BJ (cell line): ENCODE measurements around the gene INPP5A. TPM values are rescaled to one million over a fixed set of nuclear protein-coding genes. Genes with fewer than 3 reads are reported as not detected.

Experiments
- CTCF ChIA-PET: fragments of 350-600 bp; formaldehyde crosslinking; extraction: SDS; loops from one replicate; lab custom pipeline; 2021; ENCODE audit warnings: antibody characterized with exemption, inconsistent platforms; lab: Yijun Ruan, JAX
- POLR2A ChIA-PET: fragments of 300-600 bp; sonication (Branson Sonifier 250); formaldehyde crosslinking; extraction: SDS; loops from one replicate; lab custom pipeline; 2021; ENCODE audit warnings: antibody characterized with exemption; lab: Charles Lee
- DNase-seq: peaks from one replicate; pipeline ENCODE4 v3.0.0-alpha.2; 2011; ENCODE audit warnings: low read depth
- H3K27me3 ChIP-seq: 2 replicates; pipeline ENCODE4 v1.6.0; 2011; ENCODE audit warnings: low read length; ENCODE audit not compliant: control insufficient read depth, insufficient read depth
- H3K36me3 ChIP-seq: 2 replicates; pipeline ENCODE4 v1.5.1; 2011; ENCODE audit warnings: low read length; ENCODE audit not compliant: control insufficient read depth, insufficient read depth
- H3K4me3 ChIP-seq: 2 replicates; pipeline ENCODE4 v1.5.1; 2011; ENCODE audit warnings: low read depth, mild to moderate bottlenecking, control low read depth, low read length
- CTCF ChIP-seq: IDR thresholded peaks from 2 replicates; pipeline ENCODE4 v1.5.1; 2011; ENCODE audit warnings: low read depth, mild to moderate bottlenecking, control low read depth, inconsistent platforms, low read length, moderate library complexity; ENCODE audit not compliant: insufficient read depth
- polyA plus RNA-seq: library from polyadenylated mRNA; depleted of rRNA; stranded (reverse); fragments of >200 nt; gene quantifications from 2 replicates; pipeline ENCODE4 v1.2.3, GENCODE V29; 2011

INPP5A gene
- polyA plus RNA-seq, 1 experiment, result 60.1 TPM

GRCh38 chr10:132705943-132706342 is 168.4 kb downstream of the INPP5A start:
- no peak for DNase-seq

GRCh38 chr10:132706701-132707100 is 169.1 kb downstream of the INPP5A start:
- ChIA-PET POLR2A (no interaction called here), CTCF (interaction anchor here (1.4 kb wide), 1 partner anchor 52 kb away, joined by 3 read pairs; no protein-coding TSS in a partner anchor)
- no peaks in the 10 kb centered on the region for H3K27me3 ChIP-seq
- no peak for TF ChIP-seq CTCF
- no peak for DNase-seq
- H3K36me3 ChIP-seq, result peaks cover 20% of the 10 kb centered on the region
- no peak overlapping the region for H3K4me3 ChIP-seq

More at GRCh38 chr10:132705943-132706342, 168.4 kb downstream of the INPP5A start:
- Histone ChIP-seq H3K4me3 (no peak overlapping the region), H3K27me3 (no peaks in the 10 kb centered on the region), H3K36me3 (peaks cover 23% of the 10 kb centered on the region)
- CTCF ChIA-PET, result interaction anchor here (1.4 kb wide), 1 partner anchor 51 kb away, joined by 3 read pairs; no protein-coding TSS in a partner anchor
- no peak for TF ChIP-seq CTCF
- POLR2A ChIA-PET, result no interaction called here

DNA sequence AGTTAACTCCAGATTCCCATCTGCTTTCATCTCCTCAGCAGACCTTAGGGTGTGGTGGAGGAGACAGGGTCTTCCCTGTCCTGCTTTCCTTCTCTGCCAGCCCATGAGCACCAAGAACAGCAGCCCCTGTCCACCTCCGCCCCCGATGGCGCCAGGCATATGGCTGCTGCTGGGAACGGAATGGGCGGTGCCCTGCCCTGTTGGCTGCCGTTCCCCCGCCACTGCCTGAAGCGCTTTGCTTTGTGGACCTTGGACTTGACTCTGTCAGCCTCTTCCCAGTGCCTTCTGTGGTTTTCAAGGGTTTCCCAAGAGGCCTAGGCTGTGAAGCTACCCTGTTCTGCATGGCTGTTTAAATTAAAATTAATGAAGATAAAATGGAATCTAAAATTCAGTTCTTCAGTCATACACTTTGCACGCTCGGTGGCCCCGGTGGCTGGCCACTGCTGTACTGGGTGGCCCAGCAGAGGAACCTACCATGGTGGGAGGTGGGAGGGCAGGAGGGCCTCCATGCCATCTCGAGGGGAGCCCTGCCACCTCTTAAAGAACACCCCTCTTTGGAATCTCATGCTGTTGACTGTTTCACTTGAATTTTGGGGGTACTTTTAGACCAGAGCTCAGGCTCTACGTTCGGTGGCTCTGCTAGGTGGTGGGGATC is 169.7 kb downstream of the INPP5A start:
- no peak for DNase-seq
- Histone ChIP-seq H3K27me3 (no peaks in the 10 kb centered on the region), H3K4me3 (no peak overlapping the region), H3K36me3 (peaks cover 18% of the 10 kb centered on the region)
- POLR2A ChIA-PET, result no interaction called here
- TF ChIP-seq CTCF, result no peak
- CTCF ChIA-PET, result no interaction called here

- ChIA-PET CTCF (no interaction called here), POLR2A (no interaction called here)
- no peak for DNase-seq
- TF ChIP-seq CTCF, result no peak
- peaks cover 18% of the 10 kb centered on the region for H3K36me3 ChIP-seq
- no peaks in the 10 kb centered on the region for H3K27me3 ChIP-seq
- H3K4me3 ChIP-seq, result no peak overlapping the region
These were observed 170.2 kb downstream of the INPP5A start for GRCh38 chr10:132707776-132708171.

GRCh38 chr10:132708441-132708840 is 170.9 kb downstream of the INPP5A start:
- TF ChIP-seq CTCF, result no peak
- ChIA-PET CTCF (no interaction called here), POLR2A (no interaction called here)
- no peak for DNase-seq
- H3K4me3 ChIP-seq, result no peak overlapping the region
- peaks cover 17% of the 10 kb centered on the region for H3K36me3 ChIP-seq
- H3K27me3 ChIP-seq, result no peaks in the 10 kb centered on the region
